ENCODE measurements around the gene KRTAP10-4. TPM values are rescaled to one million over a fixed set of nuclear protein-coding genes. Genes with fewer than 3 reads are reported as not detected.
"Not testable (repeated sequence)": the region's sequence is repeated elsewhere in the genome, so short reads cannot be mapped to it uniquely, and the experiment has no call there.

Gene KRTAP10-4
- total RNA-seq (2021), result not detected in 2 replicates
- not detected for Bru-seq, nascent RNA
- not detected for BruChase-seq, experiment 1, labeled RNA remaining after a 2-hour chase
- BruChase-seq, experiment 2, labeled RNA remaining after a 6-hour chase, result not detected
- long read RNA-seq, result 0 reads

- POLR2A ChIA-PET (ENCODE audit: unreplicated experiment); H3F3A ChIP-seq (ENCODE audit: insufficient read depth, low read depth); intact Hi-C loops (cut with micrococcal nuclease; ENCODE audit: unreplicated experiment); H4K20me1 ChIP-seq (ENCODE audit: insufficient read depth); H2AFZ ChIP-seq; H3K9me2 ChIP-seq (ENCODE audit: insufficient read depth); BruUV-seq (replicated peaks); H3K27ac ChIP-seq; H3K4me1 ChIP-seq (replicated peaks; ENCODE audit: insufficient read depth); H3K4me3 ChIP-seq; H3K36me3 ChIP-seq (ENCODE audit: low read depth); H3K4me2 ChIP-seq; H3K9me3 ChIP-seq (ENCODE audit: insufficient read depth, low read depth); H3K79me2 ChIP-seq (ENCODE audit: low read depth); DNase-seq; CTCF ChIA-PET: not testable (repeated sequence)
- H3K27me3 ChIP-seq (ENCODE audit: insufficient read depth, low read depth), result peaks cover 66% of the 10 kb centered on the region
Observed at GRCh38 chr21:44573630-44574456, at the start of gene KRTAP10-4. KRTAP10-4 (plus strand) TSS chr21:44573729; CDS start chr21:44573759, 30 bp downstream.

- no peak for DNase-seq
Observed at GRCh38 chr21:44524414-44525371, 48.8 kb upstream of the KRTAP10-4 start.

GRCh38 chr21:44525391-44526095 lies 48.0 kb upstream of the KRTAP10-4 start:
- Histone ChIP-seq H3K27ac (no peak overlapping the region), H3K36me3 (ENCODE audit: low read depth) (no peaks in the 10 kb centered on the region), H3F3A (ENCODE audit: insufficient read depth, low read depth) (peaks cover 3% of the 10 kb centered on the region; the same call in 1 of the 2 replicates), H3K4me2 (no peak overlapping the region), H4K20me1 (ENCODE audit: insufficient read depth) (no peaks in the 10 kb centered on the region), H3K27me3 (ENCODE audit: insufficient read depth, low read depth) (peaks cover 52% of the 10 kb centered on the region), H2AFZ (no peak overlapping the region), H3K9me3 (ENCODE audit: insufficient read depth, low read depth) (no peaks in the 10 kb centered on the region), H3K9me2 (ENCODE audit: insufficient read depth) (no peaks in the 10 kb centered on the region), H3K4me1 (replicated peaks; ENCODE audit: insufficient read depth) (no peaks in the 10 kb centered on the region), H3K4me3 (no peak overlapping the region), H3K79me2 (ENCODE audit: low read depth) (no peaks in the 10 kb centered on the region)
- intact Hi-C loops (cut with micrococcal nuclease; ENCODE audit: unreplicated experiment), result no loop called here
- no peak for DNase-seq
- POLR2A ChIA-PET (ENCODE audit: unreplicated experiment), result no interaction called here
- BruUV-seq (replicated peaks), result no TSS peak
- TF ChIP-seq EZH2 (IDR thresholded peaks at IDR 0.05; ENCODE audit: low read depth), result no peak
- no peak for TF ChIP-seq CTCF (conservative IDR thresholded peaks at IDR 0.05)
- CTCF ChIA-PET, result no interaction called here

More at GRCh38 chr21:44524414-44525371, 48.8 kb upstream of the KRTAP10-4 start:
- no peaks in the 10 kb centered on the region for H3K9me2 ChIP-seq (ENCODE audit: insufficient read depth)
- peaks cover 3% of the 10 kb centered on the region; the same call in 1 of the 2 replicates for H3F3A ChIP-seq (ENCODE audit: insufficient read depth, low read depth)
- H3K4me1 ChIP-seq (replicated peaks; ENCODE audit: insufficient read depth), result no peaks in the 10 kb centered on the region
- TF ChIP-seq CTCF (conservative IDR thresholded peaks at IDR 0.05) (no peak), EZH2 (IDR thresholded peaks at IDR 0.05; ENCODE audit: low read depth) (no peak)
- H3K4me2 ChIP-seq, result no peak overlapping the region
- ChIA-PET POLR2A (ENCODE audit: unreplicated experiment) (no interaction called here), CTCF (no interaction called here)
- no TSS peak for BruUV-seq (replicated peaks)
- H3K27ac ChIP-seq, result no peak overlapping the region
- H3K79me2 ChIP-seq (ENCODE audit: low read depth), result no peaks in the 10 kb centered on the region
- H3K9me3 ChIP-seq (ENCODE audit: insufficient read depth, low read depth), result no peaks in the 10 kb centered on the region
- no peak overlapping the region for H3K4me3 ChIP-seq
- H3K36me3 ChIP-seq (ENCODE audit: low read depth), result no peaks in the 10 kb centered on the region
- H2AFZ ChIP-seq, result no peak overlapping the region
- peaks cover 55% of the 10 kb centered on the region for H3K27me3 ChIP-seq (ENCODE audit: insufficient read depth, low read depth)
- no peaks in the 10 kb centered on the region for H4K20me1 ChIP-seq (ENCODE audit: insufficient read depth)
- intact Hi-C loops (cut with micrococcal nuclease; ENCODE audit: unreplicated experiment), result no loop called here
